HG03442 (cell line): ENCODE measurements around the gene RAB3B.
"Not testable (repeated sequence)": the region's sequence is repeated elsewhere in the genome, so short reads cannot be mapped to it uniquely, and the experiment has no call there.

Experiments
- ATAC-seq: cut with Tn5 transposase; IDR thresholded peaks from one replicate; pipeline ENCODE4 v1.9.1; 2021; ENCODE audit warnings: mild to moderate bottlenecking, moderate library complexity; ENCODE audit not compliant: unreplicated experiment

The RAB3B gene

DNA sequence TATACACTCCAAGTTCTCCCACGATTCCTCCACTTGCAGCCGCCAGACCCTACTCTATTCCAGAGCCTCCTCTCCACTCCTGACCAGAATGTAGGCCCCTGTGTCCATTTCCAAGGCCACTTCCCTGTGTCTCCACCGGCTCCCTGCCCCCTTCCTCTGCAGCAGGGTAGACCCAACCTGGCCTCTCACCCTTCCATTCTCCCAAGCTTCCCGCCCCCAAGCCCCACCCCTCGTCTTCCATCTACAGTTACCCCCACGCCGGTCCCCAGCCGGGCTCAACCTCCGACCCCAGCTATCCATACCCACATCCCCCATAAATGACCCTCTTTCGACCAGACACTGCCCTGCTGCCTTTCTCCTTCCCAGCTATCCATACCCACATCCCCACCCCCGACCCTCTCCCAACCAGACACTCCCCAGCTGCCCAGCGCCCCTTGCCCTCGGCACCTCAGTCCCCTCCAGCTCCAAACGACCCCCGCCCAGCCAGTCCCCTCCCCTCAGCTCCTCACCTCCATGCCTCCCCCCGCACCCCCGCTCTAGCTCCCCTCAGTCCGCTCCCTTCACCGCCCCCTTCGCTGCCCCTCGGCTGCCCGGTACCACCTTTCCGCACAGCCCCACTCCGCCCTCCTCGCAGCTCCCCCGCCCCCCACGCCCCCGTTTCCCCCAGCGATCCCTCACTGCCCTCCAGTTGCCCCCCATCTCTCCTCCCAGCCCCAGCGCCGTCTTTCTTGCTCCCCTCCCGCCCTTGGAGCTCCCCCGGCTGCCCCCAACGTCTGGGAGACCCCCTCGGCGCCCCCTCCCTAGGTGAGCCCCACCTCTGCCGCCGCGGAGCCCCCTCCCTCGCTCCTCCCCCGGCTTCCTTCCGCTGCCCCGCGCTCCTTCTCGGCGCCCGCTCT lies 670 bp downstream of the RAB3B start:
- ATAC-seq, result no peak

DNA sequence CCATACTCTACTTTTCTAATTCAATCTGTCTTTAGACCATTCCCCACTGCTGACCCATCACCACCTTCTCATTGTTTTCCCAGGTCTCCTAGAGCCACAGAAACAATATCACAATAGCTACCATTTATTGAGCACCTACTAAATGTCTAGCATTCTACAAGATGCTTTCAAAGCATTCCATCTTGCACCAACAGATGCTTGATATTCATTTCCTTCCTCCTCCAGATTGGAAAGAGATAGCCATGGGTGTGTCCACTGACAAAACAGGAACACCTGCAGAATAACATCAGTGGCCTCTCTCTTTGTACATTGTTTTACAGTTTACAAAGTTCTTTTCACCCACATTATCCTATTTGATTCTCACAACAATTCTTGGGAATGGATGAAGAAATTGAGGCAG lies 2.2 kb downstream of the RAB3B start:
- no peak for ATAC-seq

DNA sequence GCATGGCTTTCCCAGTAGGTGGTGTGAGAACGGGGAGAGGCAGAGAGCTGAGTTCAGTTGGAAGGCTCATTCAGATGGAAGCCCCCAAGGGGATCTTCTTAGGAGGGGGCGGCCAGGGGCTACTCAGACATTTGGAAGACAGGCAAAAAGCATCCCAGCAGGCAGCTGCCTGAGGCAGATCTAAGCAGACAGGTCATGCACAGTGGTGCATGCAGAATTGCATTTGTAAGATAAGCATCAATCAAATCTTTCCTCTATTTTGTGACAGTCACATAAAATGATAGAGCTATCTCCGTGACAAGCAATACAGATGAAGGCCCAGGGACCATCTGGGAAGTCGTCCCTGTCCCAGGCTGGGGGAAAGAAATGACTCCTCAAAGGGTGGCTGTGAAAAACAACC lies 3.8 kb downstream of the RAB3B start:
- ATAC-seq, result no peak

DNA sequence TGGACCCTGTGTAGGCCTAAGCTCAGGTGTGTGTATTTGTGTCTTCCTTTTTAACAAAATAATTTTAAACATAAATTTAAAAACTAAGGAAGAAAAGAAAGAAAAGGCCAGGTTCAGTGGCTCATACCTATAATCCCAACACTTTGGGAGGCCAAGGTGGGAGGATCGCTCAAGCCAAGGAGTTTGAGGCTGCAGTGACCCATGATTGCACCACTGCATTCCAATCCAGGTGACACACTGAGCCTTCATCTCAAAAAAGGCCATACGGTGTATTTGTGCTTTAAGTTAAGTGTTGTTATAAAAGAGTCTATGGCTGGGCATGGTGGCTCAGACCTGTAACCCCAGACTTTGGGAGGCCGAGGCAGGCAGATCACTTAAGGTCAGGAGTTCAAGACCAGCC lies 8.3 kb downstream of the RAB3B start:
- no peak for ATAC-seq

DNA sequence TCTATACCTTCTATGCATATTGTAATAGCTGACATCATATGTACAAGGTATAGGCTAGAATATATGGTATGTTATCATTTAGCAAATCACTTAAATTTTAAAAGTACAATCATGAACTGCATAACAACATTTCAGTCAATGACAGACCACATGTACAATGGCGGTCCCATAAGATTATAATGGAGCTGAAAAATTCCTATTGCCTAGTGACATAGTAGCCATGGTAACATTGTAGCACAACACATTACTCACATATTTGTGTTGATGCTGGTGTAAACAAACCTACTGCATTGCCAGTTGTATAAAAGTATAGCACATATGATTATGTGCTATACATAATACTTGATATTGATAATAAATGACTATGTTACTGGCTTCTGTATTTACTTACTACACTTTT lies 8.9 kb downstream of the RAB3B start:
- ATAC-seq, result no peak

DNA sequence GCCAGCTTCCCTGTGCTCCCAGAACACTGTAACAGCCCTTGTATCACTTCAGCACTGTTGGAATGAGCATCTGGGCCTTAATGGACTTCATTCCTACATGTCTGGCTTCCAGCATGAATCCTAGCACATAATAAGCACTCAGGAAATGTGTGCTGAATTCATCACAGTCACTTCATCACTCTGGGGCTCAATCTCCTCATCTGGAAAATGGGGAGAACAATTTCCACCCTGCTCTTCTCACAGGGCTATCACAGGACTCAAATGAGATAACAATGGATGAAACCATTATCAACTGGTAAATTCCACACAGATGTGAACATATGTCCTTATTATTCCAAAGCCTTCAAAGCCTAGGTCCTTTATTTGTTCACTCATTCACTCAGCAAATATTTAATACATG lies 12.4 kb downstream of the RAB3B start:
- ATAC-seq, result no peak

DNA sequence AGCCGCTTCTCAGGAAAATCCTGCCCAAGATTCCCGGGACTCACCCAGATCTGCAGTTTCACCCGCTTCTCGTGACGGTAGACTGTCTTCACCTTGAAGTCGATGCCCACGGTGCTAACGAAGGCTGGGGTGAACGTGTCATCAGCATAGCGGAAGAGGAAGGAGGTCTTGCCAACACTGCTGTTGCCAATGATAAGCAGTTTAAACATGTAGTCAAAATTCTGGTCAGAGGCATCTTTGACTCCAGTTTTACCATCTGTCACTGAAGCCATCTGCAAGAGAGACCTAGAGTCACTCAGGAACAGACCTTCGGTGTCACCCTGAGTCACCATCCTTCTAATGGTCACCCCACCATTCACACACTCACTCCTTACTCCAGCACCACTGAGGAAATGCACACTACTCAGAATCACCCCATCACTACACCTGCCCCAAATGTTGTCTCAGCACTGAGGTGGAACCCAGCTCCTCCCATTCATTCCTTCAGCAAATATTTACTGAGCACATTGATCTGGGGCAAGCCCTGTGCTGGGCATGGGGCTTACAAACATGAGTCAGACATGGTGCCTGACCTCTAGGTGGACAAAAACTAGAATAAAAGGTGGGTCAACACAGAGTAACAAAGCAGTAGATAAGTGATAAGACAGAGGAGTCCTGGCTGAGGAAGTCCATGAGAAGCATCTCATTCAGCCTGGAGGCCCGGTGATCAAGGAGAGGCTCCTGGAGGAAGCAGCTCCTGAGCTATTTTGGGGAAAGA lies 13.5 kb downstream of the RAB3B start:
- ATAC-seq, result no peak

DNA sequence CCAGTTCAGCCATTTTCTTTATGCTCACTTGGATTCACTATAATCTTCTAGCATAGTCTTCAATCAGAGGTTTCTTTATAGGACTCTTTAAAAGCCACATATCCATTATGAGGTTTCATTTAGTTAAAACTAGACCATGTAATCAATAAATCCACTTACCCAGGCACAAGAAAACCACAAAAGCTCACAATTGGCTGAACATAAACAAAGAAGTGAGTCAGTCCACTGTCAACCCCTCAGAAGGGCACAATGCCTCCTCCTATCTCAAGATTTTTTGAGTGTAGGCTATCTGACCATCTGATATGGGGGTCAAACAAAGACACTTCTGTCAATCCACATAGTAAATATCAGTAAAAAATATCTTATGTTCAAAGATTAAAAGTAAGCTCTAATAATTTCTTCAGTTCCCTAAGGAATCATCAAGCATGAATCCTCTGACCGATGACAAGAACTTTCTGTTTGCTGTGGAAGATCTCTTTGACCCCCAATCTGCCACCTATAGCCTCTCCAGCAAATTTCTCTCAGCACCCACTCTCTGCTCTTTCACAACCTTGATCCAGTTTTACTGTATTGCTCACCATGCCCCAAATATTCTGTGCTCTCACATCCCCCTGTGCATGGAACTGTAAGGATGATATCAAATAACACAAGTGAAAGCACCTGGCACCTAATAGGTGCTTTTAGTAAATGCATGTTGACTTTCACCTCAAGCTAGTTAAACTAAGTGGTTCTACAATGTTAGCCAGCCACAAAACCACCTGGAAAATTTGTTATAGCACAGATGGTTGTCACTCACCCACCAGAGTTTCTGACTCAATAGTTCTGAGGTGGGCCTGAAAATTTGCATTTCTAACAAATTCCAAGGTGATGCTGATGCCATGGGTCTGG lies 16.7 kb downstream of the RAB3B start:
- no peak for ATAC-seq

DNA sequence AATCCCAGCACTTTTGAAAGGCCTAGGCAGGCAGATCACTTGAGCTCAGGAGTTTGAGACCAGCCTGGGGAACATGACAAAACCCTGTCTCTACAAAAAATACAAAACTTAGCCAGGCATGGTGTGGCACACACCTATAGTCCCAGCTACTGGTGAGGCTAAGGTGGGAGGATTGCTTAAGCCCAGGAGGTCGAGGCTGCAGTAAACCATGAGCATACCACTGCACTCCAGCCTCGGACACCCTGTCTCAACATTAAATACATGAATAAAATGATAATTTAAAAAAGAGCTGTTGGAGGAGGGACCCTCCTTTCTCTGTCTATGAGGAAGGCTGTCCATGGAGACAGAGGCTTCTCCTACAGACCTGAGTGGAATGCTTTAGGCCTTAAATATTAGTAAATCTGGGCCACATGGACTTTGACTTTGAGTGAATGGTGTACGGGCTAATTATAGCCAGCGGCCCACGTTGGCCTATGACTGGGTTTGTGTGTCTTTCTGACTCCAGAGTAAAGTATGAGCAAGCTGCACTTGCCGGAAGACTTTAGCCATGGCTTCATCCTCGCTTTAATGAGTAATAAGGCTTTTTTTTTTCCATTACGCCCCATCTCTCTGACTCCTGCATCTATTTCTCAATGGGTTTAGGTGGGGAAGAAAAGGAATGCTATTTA lies 21.3 kb downstream of the RAB3B start:
- no peak for ATAC-seq

DNA sequence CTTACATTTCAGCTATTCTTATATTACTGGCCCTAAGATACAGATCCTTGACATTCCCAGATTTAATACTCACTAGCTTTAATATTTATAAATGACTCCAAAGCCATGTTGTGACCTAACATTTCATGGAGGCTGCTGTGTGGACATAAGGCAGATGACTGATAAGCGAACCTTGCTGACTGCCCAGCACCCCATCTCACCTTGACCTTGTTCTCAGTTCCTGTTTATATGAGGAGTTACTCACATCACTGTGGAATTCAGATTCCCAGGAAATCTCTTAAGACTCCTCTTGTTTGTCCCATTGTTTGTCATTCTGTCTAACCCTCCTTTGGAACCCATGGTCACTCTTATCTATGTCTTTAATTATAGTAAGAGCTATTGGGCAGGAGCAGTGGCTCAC lies 21.9 kb downstream of the RAB3B start:
- ATAC-seq, result no peak

DNA sequence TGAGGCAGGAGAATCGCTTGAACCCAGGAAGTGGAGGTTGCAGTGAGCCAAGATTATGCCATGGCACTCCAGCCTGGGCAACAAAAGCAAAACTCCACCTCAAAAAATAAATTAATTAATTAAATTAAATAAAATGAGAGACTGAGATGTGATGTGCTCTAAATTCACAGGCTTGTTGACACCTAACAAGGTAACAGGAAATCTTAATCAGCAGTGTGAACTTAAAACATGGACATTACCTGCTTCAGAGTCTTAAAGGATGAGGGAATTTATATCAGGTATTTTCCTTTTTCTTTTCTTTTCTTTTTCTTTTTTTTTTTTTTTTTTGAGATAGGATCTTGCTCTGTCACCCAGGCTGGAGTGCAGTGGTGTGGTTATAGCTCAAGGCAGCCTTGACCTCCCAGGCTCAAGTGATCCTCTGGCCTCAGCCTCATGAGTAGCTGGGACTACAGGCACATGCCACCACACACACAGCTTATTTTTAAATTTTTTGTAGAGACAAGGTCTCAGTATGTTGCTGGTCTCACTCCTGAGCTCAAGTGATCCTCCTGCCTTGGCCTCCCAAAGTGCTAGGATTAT lies 23.2 kb downstream of the RAB3B start:
- not testable (repeated sequence) for ATAC-seq

DNA sequence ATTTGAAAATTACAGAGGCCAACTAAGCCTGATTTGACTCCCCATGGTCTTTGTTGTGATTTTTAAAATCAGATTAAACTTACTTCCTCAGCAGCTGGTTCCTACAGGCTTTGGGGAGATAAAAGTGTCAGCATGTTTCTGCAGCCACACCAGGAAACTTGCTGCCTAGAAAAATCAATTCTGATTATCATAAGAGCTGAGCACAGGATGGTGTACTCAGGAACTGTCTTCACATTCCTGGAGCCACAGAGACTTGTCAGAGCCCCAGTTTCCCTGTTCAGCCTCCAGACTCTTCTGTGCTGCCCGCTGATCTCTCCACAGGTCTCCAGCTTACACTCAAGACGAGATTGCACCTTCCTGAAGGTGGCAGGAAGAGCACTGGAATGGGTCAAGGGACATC lies 23.9 kb downstream of the RAB3B start:
- ATAC-seq, result no peak

DNA sequence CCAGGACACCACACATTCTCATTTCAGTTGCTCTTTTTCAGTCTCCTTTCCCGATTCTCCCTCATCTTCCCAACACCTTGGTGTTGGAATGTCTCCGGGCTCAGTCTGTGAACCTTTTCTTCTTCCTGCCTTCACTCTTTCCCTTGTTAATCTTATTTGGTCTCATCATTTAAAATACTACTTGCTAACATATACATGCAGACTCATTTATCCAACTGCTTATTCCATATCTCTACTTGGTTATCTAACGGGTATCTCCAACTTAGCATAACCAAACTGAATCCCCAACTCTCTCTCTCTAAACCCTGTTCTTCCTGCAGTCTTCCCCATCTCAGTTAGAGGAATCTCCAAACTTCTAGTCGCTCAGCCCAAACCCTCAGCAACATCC lies 26.2 kb downstream of the RAB3B start:
- no peak for ATAC-seq

DNA sequence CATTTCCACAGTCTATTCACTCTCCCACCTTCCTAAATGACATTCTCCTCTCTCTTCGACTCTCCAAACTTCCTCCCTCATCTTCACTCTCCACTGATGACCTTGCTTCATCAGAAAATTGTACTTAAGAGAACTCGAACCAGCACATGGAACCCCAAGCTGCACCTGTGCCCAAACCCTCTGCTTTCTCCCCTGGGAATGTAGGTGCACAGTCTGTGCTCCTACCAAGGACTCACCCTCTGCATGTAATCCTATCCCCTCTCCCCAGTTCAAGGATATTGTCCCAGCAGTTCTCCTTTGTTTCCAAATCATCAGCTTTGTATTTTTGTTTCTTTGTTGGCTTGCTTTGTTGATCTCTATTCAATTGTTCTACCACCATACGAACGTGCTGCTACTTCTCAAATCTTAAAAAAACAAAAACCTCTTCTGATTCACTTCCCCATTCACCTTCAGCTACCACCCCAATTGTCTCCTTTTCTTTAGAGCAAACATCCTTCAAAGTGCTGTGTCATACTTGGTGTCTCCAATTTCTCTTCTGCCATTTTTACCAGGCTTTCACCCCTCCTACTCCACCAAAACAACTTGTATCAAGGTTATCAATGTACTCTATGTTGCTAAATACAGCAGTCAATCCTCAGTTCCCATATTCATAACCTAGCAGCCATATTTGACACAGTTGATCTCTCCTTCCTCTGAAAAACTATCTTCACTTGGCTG lies 26.8 kb downstream of the RAB3B start:
- no peak for ATAC-seq

DNA sequence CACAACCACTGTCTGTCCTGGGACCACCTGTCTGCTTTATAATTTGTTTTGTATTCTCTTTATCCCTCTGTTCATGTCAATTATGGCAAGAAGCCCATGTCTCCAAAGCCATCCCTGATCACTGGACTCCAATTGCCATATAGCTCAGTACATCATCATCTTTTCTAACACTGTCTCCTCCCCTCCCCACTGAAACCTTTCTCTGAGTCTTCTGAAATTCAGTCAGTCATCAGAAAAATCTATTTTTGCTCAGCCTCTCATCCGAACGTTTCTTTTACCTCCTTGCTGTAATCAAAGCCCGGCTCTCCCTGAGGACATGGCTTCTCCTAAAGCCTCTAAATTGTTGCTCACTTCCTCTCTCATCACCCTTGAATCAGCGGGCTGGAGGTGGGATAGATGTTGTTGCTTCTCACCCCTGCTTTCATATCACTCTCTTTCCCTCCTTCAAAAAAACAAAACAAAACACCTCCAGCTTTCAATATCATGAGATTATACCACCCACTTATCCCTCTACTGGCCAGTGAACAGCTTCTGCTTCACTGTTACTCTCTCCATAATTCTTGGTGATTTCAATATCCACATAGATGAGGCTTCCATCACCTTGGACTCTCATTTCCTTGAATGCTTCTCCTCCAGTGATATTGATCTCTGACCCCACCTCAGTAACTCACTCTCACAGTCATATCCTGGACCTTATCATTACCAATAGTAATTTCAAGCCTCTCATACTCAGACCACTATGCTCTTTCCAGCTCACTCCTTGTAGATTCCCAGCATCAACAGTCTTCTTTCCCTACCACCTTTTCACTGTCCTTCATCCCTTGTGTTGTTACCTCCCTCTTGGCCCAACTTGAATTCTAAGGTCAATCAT lies 27.8 kb downstream of the RAB3B start:
- ATAC-seq, result no peak

DNA sequence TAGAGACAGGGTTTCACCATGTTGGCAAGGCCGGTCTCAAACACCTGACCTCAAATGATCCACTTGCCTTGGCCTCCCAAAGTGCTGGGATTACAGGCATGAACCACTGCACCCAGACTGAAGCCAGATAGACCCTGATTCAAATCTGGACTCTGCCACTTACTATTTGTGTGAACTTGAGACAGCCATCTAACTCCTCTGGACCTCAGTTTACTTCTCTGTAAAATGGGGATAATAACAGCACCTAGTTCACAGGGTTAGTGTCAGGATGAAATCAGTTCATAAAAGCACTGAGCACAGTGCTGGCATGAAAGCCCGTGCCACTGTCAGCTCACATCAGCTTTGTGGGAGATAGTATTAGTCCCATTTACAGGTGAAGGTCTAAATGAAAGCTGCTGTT lies 28.5 kb downstream of the RAB3B start:
- no peak for ATAC-seq

DNA sequence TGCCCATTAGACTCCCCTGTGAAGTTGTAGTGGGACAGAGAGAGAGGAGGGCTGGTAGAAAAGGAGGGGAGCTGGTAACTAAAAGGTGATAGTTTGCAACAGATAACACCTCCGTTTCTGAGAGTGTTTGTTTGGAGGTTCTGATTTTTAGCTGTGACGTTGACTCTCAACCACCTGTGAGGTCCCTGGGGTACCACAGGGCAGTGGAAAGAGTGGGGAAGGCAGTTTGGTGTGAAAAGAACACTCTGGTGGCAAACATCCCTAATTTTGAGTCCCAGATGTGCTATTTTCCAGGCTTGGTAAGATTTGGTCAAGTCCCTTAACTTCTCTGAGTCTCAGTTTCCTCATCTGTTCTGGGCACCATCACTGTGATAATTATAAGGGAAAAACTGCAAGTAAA lies 29.3 kb downstream of the RAB3B start:
- ATAC-seq, result no peak

DNA sequence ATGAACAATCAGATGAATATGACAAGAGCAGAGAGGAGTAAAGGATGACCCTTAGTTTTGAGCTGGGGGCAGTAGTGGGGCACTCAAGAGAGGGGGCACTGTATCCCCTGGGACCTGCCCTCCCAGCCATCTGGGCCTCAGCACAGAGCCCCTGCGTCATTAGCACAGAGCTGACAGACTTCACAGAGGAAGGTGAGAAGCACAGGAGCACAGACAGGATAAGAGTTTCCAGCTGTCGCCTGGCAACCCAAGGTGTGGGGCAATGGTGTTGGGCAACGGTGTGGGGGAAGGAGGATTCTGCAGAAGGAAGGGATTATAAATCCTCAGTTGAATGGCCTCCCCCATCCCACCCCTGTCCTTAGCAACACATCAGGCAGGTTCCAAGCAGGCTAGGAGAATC lies 30.2 kb downstream of the RAB3B start:
- ATAC-seq, result no peak

DNA sequence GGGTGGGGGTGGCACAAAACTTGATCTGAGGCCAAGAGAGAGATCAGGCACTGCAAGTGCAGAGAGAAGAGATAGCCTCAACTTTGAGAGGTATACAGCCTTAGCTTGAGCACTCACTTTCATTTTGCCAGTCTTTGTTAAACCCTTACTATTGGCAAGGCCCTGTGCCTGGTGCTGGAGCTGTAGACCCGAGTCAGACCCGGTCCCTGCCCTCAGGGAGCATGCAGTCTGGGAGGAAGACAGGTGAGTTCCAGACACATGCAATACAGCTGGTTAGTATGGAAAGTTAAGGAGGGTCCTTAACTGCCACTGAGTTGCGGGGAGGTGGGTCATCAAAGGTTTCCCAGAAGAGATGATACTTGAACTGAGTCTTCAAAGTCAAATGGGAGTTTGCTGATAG lies 31.7 kb downstream of the RAB3B start:
- no peak for ATAC-seq
